ENCODE measurements around the gene RYR1. TPM values are rescaled to one million over a fixed set of nuclear protein-coding genes. Genes with fewer than 3 reads are reported as not detected.
"Not testable (repeated sequence)": the region's sequence is repeated elsewhere in the genome, so short reads cannot be mapped to it uniquely, and the experiment has no call there.

Gene RYR1
- total RNA-seq, 1 experiment from 2014 or later = 0.27 TPM

DNA sequence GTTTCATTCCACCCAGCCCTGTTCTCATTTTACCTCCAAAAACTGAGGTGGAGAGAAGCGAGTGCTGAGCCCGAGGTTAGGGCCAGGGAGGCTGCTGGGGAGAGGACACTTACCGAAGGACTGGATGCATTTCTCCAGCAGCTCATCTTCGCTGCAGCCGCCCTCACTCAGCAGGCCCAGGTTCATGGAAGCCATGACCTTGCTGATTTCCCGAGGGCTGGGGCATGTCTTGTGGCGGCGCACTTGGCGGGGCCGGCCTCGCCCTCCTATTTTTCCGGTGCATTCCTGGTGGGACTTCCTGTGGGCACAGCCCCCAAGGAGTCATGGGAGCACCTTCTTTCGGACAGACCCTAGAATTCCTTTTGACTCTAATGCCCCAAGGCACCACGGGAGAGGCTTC lies 11.6 kb upstream of the RYR1 start:
- DNase-seq (ENCODE audit: low spot score) = no peak
- in situ Hi-C loops (cut with HindIII; ENCODE audit: low sequenced_read_pairs) = no loop called here

DNA sequence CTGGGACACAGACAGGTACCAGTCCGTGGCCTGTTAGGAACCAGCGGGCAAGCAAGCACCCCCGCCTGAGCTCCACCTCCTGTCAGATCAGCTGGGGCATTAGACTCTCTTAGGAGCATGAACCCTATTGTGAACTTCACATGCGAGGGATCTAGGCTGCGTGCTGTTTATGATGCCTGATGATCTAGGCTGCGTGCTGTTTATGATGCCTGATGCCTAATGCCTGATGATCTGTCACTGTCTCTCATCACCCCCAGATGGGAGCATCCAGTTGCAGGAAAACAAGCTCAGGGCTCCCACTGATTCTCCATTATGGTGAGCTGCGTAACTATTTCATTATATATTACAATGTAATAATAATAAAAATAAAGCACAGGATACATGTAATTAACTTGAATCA lies 11.1 kb upstream of the RYR1 start:
- DNase-seq (ENCODE audit: low spot score) = no peak
- in situ Hi-C loops (cut with HindIII; ENCODE audit: low sequenced_read_pairs) = no loop called here

DNA sequence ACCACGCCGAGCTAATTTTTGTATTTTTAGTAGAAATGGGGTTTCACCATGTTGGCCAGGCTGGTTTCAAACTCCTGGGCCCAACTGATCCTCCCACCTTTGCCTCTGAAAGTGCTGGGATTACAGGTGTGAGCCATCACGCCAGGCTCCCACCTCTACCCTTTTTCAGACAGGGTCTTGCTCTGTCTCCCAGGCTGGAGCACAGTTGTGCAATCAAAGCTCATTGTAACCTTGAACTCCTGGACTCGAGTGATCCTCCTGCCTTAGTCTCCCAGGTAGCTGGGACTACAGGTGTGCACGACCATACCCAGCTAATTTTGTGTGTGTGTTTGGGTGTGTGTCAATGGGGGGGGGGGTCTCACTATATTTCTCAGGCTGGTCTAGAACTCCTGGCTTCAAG lies 9.2 kb upstream of the RYR1 start:
- in situ Hi-C loops (cut with HindIII; ENCODE audit: low sequenced_read_pairs) = no loop called here
- DNase-seq (ENCODE audit: low spot score) = no peak

DNA sequence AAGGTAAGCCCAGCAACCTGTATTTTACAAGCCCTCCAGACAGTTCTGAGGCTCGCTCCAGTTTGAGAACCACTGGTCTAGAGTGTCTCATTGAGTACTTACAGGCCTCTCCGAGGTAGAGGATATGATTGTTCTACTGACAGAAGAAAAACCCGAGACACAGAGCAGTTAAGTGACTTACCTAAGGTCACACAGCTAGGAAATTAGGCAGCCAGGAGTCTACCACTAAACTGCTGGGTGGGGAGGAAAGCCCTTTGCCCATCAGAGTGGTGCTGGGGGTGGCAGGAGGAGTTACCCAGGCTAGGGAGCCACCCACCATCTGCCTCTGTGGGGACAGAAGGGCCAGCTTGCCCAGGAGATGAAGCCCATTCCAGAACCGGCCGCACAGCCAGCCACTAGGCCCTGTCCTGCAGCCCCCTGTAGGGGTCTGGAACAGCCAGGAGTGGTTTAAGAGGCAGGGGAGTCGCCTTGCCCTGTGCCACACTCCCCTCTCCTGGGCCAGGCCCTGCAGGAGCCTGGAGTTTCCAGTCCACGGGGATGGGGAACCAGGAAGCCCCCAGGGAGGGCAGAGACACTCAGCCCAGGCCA lies 8.2 kb upstream of the RYR1 start:
- in situ Hi-C loops (cut with HindIII; ENCODE audit: low sequenced_read_pairs) = no loop called here
- no peak for DNase-seq (ENCODE audit: low spot score)

DNA sequence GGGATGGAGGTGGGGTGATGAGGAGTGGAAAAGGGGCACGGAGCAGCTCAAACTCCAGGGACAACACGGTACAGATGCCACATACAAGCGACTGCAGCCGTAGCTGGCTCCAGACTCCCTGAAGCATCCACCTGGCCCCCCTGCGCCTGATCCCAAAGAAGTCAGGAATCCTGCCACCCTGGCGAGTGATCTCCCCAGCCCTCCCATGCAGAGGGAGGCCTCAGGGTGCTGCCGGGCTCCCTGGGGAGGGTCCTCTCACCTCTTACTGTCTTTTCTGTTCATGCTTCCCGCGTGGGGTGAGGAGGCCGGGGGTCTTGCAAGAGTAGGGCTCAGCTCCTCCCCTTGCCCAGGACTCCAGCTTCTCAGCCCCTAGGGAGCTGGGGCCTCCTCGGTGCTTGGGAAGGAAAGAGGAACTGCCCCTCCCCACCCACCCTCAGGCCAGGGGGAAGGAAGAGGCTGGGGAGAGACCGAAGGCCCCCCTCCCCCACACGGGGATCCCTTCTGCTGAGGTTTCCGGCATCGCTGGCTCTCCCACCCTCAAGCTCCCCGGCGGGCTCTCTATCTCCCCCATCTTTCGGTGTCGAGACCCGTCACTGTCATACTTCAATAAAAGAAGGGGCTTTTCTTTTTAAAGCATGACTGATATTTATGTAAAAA lies 7.6 kb upstream of the RYR1 start, which contains the start of gene RASGRP4:
RASGRP4 (minus strand) TSS at position 410 of the 657 bp plus-strand sequence; CDS start at position 282, 128 bp downstream.
- no peak for DNase-seq (ENCODE audit: low spot score)
- in situ Hi-C loops (cut with HindIII; ENCODE audit: low sequenced_read_pairs) = no loop called here

DNA sequence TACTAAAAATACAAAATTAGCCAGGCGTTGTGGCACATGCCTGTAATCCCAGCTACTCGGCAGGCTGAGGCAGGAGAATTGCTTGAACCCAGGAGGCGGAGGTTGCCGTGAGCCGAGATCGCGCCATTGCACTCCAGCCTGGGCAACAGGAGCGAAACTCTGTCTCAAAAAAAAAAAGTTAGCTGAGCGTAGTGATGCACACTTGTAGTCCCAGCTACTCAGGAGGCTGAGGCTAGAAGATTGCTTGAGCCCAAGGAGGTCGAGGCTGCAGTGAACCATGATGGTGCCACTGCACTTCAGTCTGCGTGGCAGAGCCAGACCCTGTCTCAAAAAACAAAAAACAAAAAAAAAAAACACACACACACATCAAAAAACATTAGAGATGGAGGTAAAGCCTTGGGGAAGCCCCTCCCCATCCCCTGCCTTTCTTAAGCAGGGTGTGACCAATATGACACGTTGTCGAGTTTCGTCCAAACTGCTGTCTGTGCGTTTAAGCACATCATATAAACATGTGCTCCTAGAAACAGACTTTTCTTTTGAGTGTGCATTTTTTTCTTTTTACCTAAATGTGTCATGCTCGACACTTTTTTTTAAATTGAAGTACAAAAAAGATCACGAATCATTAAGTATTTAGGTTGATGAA lies 6.3 kb upstream of the RYR1 start:
- DNase-seq (ENCODE audit: low spot score); in situ Hi-C loops (cut with HindIII; ENCODE audit: low sequenced_read_pairs): not testable (repeated sequence)

DNA sequence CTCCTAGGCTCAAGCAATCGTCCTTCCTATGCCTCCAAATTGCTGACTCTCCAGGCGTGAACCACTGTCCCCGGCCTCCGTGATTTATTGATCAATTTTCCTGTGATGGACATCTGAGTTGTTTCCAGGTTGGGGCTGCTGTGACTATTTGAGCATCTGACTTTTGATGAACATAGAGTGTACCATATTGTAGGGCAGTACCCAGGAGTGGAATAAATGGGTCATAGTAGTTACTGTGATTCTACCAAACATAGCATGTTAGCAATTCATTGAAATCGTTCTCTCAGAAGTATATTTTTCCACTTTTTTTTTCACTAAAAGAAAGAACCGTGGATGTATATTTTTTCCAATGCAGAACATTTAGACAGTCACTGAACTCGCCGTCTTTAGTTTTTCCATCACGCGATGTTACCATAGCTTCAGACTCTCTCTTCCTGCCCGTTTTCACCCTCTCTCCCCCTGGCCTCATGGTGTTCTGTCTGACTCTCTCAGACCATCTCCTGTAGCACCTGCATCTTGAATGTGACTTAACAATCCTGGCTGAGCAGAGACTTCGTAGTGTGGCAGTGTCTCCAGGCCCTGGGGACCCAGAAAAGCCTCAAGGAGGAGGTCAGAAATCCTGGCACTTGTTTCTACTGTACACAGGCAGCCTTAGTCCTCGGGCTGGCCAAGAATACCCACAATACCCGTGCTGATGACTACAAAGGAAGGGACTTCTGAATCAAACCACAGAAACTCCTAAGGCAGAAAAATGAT lies 4.3 kb upstream of the RYR1 start:
- in situ Hi-C loops (cut with HindIII; ENCODE audit: low sequenced_read_pairs) = no loop called here
- DNase-seq (ENCODE audit: low spot score) = no peak

DNA sequence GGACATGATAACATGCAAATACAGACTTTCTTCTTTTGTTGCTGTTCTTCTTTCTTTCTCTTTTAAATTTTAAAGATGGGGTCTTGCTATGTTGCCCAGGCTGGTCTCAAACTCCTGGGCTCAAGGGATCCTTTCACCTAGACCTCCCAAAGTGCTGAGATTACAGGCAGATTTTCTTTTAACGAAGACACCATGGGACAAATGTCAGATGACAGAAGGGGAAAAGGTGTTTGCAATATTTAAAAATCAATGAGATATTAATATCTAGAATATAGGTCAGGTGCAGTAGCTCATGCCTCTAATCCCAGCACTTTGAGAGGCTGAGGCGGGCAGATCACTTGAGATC lies 3.7 kb upstream of the RYR1 start:
- no peak for DNase-seq (ENCODE audit: low spot score)
- in situ Hi-C loops (cut with HindIII; ENCODE audit: low sequenced_read_pairs) = no loop called here

DNA sequence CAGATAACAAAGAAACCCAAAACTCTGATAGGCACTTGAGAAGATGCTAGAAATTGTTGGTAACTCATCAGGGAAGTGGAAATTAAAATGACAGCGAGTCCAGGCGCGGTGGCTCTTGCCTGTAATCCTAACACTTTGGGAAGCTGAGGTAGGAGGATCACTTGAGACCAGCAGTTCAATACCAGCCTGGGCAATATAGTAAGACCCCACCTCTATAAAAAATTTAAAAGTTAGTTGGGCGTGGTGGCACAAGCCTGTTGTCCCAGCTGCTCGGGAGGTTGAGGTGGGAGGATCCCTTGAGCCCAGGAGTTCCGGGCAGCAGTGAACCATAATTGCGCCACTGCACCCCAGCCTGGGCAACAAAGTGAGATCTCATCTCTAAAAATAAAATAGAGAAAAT lies 2.6 kb upstream of the RYR1 start:
- in situ Hi-C loops (cut with HindIII; ENCODE audit: low sequenced_read_pairs) = no loop called here
- DNase-seq (ENCODE audit: low spot score) = no peak

DNA sequence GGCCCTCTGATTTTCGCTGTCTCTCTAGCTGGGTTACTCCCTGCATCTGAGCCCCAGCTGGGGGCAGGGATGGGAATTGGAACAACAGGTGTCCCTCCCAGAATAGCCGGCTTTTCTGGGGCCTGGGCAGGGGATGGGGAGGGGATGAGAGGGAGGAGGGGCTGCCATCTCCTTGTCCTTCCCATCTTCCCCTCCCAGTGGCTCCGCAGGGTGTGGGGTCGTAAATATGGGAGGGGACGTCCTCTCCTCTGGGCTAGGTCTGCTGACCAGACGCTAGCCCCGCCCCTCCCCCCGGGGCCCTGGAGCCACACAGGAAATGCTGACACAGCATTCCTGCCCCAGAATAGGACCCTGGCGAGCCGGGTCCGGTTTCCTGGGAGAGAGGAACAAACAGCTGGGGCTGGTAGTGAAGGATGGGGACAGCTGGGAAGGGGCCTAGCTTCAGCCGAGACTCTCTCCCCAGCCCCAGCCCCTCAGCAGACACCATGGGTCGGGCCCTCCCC lies 1.1 kb downstream of the RYR1 start:
- in situ Hi-C loops (cut with HindIII; ENCODE audit: low sequenced_read_pairs) = no loop called here
- DNase-seq (ENCODE audit: low spot score) = no peak

DNA sequence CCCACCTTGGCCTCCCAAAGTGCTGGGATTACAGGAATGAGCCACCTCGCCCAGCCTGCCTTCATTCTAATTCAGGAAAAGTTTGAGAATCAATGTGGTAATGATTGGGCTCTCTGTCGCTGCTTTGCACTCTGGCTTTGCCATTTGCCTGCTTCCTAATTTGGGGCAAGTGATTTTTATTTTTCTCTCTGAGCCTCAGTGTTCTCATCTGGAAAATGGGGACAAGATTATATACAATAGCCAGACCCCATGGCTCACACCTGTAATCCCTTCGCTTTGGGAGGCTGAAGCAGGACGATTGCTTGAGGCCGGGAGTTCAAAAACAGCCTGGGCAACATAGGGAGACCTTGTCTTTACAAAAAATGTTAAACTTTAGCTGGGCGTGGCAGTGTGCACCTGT lies 3.8 kb downstream of the RYR1 start:
- DNase-seq (ENCODE audit: low spot score) = no peak
- in situ Hi-C loops (cut with HindIII; ENCODE audit: low sequenced_read_pairs) = no loop called here

DNA sequence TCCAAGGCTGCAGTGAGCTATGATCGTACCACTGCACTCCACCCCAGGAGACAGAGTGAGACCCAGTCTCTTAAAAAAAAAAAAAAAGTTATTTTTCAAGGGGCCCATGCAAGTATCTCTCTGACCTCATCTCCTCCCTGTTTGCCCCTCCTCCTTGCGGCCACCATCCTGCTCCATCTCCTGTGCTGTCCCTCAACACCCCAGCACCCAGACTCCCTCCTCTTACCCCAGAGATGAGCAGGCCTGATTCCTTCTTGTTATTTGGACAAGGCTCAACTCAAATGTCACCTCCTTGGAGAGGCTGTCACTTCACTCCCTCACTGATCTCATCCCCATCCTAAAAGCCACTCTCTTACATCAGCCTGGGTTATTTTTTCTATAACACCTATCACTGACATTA lies 4.4 kb downstream of the RYR1 start:
- in situ Hi-C loops (cut with HindIII; ENCODE audit: low sequenced_read_pairs) = no loop called here

DNA sequence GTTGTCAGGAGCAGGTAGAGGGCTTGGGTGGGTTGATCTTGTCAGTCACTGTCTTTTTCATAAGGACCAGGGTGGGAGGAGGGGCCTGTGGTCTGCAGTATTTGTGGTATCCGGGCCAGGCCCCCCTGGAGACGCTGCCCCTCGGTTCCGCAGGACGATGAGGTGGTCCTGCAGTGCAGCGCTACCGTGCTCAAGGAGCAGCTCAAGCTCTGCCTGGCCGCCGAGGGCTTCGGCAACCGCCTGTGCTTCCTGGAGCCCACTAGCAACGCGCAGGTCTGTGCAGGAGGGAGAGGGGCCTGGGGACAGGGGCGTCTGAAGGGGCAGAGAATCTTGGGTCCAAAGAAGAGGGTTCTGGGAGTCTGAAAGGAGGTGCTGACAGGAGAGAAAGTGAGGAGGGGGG lies 7.1 kb downstream of the RYR1 start:
- DNase-seq (ENCODE audit: low spot score) = no peak
- in situ Hi-C loops (cut with HindIII; ENCODE audit: low sequenced_read_pairs) = no loop called here

More for the DNA sequence above, 4.4 kb downstream of the RYR1 start:
- DNase-seq (ENCODE audit: low spot score) = no peak

DNA sequence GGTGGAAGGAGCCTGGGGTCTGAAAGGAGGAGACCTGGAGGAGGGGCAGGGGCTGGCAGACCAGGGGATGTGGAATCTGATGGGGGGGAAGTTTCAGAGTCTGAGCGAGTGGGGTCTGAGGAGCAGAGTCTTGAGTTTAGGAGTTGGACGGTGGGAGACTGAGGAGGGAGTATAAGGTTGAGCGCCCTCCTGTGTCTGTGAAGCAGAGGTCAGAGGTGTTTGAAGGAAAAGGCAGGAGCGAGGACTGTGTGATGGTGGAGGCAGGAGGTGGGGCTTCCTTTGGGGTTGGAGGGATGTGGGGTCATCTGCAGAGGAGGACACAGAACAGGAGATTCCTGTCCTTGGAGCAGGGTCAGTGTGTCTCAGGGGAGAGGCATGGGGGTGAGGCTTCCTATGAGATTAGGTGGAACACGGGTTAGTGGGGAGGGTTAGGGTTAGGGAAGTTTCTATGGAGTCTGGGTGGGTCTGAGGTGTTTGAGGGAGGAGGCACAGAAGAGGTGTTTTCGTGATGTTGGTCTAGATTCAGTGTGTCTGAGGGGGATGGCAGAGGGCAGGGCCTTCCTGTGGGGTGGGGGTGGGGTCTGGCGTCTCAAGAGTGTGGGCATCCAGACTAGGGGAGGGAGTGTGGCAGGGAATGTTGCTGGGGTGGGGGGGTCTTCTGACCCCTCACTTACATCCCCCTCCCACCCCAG lies 8.3 kb downstream of the RYR1 start:
- in situ Hi-C loops (cut with HindIII; ENCODE audit: low sequenced_read_pairs) = no loop called here
- no peak for DNase-seq (ENCODE audit: low spot score)

DNA sequence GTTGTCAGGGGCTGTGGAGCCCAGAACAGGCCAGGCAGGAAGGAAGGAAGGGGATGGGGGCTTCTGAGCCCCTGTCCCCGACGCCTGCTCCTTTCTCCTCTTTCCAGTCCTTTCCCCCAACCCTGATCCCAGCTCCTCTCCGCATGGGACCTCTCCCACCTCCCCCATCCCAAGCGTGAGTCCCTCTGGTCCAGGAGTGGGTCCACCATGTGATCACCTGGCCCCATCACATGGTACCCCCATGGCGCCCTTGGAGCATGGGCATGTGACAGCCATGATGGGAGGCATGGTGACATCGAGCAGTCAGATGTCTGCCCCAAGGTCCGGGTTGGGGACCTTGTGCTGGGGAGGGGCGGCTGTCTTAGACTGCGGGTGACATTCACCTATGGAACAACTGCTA lies 9.2 kb downstream of the RYR1 start:
- DNase-seq (ENCODE audit: low spot score) = no peak
- in situ Hi-C loops (cut with HindIII; ENCODE audit: low sequenced_read_pairs) = no loop called here

DNA sequence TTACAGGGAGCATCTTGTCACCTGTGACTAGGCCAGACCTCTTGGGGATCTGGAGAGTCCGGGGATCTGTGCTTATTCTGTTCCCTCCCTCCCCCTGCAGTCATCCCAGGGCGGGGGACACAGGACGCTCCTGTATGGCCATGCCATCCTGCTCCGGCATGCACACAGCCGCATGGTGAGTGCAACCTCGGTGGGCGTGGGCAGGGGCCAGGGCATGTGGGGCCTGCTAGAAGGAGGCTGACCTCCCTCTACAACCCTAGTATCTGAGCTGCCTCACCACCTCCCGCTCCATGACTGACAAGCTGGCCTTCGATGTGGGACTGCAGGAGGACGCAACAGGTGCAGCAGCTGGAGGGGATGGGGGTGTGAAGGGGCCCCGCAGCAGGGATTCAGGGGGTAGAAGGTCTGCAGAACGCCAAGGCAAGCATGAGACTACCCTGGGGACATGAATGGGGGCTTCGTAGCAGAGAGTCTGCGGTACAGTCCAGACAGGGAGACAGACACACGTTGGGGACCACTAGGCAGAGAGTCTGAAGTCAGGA lies 10.0 kb downstream of the RYR1 start:
- no peak for DNase-seq (ENCODE audit: low spot score)
- in situ Hi-C loops (cut with HindIII; ENCODE audit: low sequenced_read_pairs) = no loop called here

DNA sequence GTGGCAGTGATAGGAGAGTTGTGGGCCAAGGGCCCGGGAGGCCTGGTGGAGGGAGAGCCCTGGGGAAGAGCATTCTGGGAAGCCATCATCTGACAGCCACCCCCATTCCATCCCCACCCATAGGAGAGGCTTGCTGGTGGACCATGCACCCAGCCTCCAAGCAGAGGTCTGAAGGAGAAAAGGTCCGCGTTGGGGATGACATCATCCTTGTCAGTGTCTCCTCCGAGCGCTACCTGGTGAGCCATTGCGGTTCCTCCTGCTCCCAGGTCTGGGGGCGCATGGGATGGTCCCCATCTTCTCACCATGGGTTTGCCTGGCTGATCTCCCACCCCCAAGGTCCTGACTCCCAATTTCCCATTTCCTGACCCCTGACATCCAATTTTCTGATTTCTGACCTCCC lies 10.5 kb downstream of the RYR1 start:
- DNase-seq (ENCODE audit: low spot score) = no peak
- in situ Hi-C loops (cut with HindIII; ENCODE audit: low sequenced_read_pairs) = no loop called here

DNA sequence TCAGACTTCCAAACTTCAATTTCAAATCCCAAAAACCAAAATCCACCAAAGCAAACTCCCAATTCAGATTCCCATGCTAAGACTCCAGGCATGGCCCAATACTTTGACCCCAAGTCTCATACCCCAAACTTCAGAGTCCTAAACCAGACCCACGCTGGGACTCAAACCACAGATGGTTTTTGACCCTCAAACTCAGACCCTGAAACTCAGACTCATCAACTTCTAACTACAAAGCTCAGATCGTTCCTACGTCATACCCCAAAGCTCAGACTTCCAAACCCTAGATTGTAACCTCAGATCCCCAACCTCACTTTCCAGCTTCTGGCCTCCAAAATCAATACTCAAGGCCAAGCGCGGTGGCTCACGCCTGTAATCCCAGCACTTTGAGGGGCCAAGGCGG lies 11.9 kb downstream of the RYR1 start:
- no peak for DNase-seq (ENCODE audit: low spot score)
- in situ Hi-C loops (cut with HindIII; ENCODE audit: low sequenced_read_pairs) = no loop called here

DNA sequence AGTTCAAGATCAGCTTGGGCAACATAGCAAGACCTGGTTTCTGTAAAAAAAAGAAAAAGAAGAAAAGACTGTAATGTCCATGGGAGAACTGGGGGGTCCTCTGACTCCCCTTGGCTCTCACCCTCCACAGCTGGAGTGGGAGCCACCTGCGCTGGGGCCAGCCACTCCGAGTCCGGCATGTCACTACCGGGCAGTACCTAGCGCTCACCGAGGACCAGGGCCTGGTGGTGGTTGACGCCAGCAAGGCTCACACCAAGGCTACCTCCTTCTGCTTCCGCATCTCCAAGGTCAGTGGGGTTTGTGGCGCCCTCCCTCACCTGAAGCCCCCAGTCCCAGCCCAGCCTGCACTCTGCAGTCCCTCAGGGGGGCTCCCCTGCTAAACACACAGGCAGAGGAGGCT lies 14.7 kb downstream of the RYR1 start:
- no peak for DNase-seq (ENCODE audit: low spot score)

More for the DNA sequence above, 14.7 kb downstream of the RYR1 start:
- in situ Hi-C loops (cut with HindIII; ENCODE audit: low sequenced_read_pairs) = no loop called here

Data from G401 (cell line).